ENCODE data around the gene AOAH.

The AOAH gene

GRCh38 chr7:36521911-36522310 is 202.4 kb downstream of the AOAH start:
- no peak for DNase-seq (ENCODE audit: extremely low read depth, low read depth)
- TF ChIP-seq, protein P1, sequence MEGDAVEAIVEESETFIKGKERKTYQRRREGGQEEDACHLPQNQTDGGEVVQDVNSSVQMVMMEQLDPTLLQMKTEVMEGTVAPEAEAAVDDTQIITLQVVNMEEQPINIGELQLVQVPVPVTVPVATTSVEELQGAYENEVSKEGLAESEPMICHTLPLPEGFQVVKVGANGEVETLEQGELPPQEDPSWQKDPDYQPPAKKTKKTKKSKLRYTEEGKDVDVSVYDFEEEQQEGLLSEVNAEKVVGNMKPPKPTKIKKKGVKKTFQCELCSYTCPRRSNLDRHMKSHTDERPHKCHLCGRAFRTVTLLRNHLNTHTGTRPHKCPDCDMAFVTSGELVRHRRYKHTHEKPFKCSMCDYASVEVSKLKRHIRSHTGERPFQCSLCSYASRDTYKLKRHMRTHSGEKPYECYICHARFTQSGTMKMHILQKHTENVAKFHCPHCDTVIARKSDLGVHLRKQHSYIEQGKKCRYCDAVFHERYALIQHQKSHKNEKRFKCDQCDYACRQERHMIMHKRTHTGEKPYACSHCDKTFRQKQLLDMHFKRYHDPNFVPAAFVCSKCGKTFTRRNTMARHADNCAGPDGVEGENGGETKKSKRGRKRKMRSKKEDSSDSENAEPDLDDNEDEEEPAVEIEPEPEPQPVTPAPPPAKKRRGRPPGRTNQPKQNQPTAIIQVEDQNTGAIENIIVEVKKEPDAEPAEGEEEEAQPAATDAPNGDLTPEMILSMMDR (IDR thresholded peaks at IDR 0.05; ENCODE audit: low read depth, low read length) = no peak

DNA sequence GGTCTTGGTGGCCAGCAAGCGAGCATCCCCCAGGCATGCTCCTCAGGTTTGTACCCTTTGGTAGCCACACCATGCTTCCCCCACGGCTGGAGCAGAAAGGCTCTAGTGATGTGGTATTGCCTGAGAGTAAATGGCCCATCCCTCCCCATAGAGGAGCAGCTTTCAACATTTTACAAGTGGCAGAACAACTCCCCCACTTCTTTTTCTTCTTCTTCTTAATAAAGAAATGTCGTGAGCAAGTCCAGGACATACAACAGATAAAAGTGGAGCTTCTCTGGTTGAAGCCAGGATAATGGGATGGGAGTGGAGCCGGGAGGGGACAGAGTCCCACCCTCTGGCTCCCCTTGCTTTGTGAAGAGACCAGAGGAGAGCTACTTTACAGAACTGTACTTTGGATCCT is 203.2 kb downstream of the AOAH start:
- TF ChIP-seq, protein P1 (IDR thresholded peaks at IDR 0.05; ENCODE audit: low read depth, low read length) = no peak
- DNase-seq (ENCODE audit: extremely low read depth, low read depth) = no peak

GRCh38 chr7:36515847-36516246 is 208.4 kb downstream of the AOAH start:
- TF ChIP-seq, protein P1 (IDR thresholded peaks at IDR 0.05; ENCODE audit: low read depth, low read length) = no peak

GRCh38 chr7:36514289-36515243 is 209.7 kb downstream of the AOAH start:
- TF ChIP-seq, protein P1 (IDR thresholded peaks at IDR 0.05; ENCODE audit: low read depth, low read length) = no peak
- no peak for DNase-seq (ENCODE audit: extremely low read depth, low read depth)

More at GRCh38 chr7:36515847-36516246, 208.4 kb downstream of the AOAH start:
- no peak for DNase-seq (ENCODE audit: extremely low read depth, low read depth)

DNA sequence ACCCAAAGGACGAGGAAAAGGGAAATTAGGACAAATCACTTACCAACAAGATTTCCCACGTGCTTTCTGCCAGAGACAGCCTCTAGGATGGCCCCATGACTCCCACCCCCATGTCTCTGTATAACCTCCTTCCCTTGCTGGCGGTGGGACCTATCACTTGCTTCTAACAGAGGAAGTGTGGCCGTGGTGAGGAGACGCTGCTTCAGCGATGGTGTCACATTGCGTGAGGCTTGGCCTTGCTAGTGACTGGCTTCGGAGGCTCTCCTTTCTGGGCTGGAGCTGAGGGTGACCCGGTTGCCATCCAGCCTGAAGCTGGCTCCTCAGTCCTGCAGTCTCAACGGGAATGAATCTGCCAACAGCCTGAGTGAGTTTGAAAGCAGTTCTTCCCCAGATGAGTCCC is 210.9 kb downstream of the AOAH start:
- TF ChIP-seq, protein P1 (IDR thresholded peaks at IDR 0.05; ENCODE audit: low read depth, low read length) = no peak
- DNase-seq (ENCODE audit: extremely low read depth, low read depth) = no peak

- TF ChIP-seq, protein P1 (IDR thresholded peaks at IDR 0.05; ENCODE audit: low read depth, low read length) = no peak
- no peak for DNase-seq (ENCODE audit: extremely low read depth, low read depth)
Measured at GRCh38 chr7:36512616-36513015, 211.7 kb downstream of the AOAH start.

GRCh38 chr7:36509962-36510361 is 214.3 kb downstream of the AOAH start:
- DNase-seq (ENCODE audit: extremely low read depth, low read depth) = no peak
- TF ChIP-seq, protein P1 (IDR thresholded peaks at IDR 0.05; ENCODE audit: low read depth, low read length) = no peak

All from AG09319 (cell line).